ENCODE results near the gene EEF2K.
"Not testable (repeated sequence)": the region's sequence is repeated elsewhere in the genome, so short reads cannot be mapped to it uniquely, and the experiment has no call there.

EEF2K gene

DNA sequence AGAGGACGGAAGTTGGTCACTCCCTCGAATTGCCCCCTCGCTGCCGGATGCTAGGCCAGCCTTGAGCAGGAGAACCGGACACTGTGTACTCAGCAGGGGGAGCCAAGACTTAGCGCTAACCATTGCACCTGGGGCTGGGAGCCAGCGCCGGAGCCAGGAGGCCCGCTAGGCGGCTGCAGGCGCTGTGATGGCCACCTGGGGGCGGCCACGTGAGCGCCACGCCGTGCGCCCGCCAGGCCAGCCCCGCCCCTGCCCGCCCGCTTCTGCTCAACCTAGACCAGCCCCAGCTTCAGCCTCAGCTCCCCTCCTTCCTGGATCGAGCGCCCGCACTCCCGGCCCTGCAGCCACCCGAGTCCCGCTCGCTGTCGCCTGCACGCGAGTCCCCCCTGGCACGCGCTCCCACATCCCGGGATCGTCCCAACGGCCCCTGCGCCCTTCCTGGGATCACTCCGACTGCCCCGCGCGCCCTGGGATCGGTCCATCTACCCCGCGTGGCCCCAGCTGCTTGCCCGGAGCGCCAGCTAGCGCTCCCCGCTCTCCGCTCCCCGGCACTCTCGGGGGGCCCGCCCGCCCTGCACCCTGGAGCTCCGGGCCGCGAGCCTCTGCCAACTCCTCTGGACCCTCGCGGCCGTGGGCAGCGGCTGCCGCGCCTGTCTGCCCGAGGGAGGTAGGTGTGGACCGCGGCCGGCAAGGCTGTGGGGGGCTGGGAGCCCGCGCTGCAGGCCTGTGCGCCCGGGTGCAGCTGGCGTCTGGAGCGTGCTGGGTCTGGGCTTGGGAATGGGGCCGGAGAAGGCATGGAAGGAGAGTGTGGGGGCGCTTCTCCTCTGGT lies at the start of gene EEF2K:
TSS of gene EEF2K (plus strand) at position 266 of the 829 bp plus-strand sequence. CDS start 19,452 bp downstream, outside the sequence.
- DNase-seq: peak; percentile 85 to 91

DNA sequence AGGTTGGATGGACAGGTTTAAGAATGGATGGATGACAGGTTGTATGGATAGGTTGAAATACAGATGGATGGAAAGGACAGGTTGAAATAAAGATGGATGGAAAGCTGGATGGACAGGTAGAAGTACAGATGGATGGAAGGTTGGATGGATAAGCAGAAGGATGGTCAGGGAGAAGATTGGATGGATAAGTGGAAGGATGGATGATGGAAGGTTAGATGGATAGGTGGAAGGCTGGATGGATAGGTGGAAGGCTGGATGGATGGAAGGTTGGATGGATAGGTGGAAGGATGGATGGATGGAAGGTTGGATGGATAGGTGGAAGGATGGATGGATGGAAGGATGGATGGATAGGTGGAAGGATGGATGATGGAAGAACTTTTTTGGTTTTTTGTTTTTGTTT lies 44.7 kb upstream of the EEF2K start:
- DNase-seq: no peak

DNA sequence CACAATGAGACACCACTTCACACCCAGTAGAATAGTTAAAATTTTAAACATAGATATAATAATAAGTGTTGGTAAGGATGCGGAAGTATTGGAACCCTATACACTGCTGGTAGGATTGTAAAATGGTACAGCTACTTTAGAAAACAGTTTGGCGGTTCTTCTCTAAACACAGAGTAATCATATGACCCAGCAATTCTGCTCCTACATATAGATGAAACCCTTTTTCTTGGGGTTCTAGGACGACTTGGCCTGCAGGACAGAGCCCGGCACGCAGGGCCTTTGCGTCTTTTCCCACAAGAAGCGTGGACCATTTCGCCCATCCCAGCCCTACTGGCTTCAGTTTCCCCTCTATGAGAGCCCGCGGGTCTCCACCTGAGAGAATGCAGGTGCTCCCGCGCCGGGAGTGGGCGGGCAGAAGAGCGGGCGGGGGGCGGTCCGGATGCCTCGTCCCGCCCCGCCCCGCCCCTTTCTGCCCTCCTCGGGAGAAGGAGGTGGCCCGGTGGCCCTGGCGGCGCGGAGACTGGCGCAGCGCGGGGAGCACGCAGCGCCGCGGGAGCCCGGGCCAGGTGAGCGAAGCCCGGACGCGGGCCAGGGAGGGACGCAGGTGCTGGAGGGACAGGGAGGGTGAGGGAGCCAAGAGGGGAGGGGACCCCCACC lies 44.0 kb upstream of the EEF2K start, which contains the start of gene SDR42E2:
TSS of gene SDR42E2 (plus strand) at position 508 of the 657 bp plus-strand sequence. CDS start 3,077 bp downstream, outside the sequence.
- peak; percentile 44 to 59 for DNase-seq

DNA sequence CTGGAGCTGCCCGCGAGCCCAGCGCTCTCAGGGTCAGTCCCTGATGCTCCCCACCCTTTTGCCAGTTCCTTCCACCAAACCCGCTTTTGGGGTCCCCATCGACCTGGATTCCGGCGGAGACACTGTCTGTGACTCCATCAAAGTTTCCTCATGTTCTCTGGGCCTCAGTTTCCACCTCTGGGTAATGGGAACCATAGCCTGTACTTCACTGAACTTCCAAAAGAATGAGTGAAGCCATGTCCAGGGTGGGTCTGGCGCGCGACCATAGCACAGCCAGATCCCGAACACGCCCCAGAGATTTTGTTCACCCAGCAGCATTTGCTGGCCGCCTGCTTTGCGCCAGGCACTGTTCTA lies 43.4 kb upstream of the EEF2K start:
- DNase-seq: no peak

DNA sequence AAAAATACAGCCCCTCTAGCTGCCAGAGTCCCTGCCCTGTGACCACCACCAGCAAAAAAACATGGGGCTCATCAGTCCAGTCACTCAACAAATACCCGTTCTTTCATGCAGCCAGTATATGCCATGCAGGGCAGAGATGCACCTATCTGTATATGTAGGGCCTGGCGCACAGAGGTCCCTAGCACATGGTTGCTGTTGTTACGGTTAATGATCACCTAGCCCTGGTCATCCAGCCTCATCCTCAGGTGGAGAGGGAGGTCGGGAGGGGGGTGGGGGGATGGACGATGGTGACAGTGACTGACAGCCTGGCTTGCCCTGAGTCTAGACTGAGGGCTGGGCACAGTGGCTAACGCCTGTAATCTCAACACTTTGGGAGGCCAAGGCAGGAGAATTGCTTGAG lies 42.3 kb upstream of the EEF2K start:
- DNase-seq: no peak

DNA sequence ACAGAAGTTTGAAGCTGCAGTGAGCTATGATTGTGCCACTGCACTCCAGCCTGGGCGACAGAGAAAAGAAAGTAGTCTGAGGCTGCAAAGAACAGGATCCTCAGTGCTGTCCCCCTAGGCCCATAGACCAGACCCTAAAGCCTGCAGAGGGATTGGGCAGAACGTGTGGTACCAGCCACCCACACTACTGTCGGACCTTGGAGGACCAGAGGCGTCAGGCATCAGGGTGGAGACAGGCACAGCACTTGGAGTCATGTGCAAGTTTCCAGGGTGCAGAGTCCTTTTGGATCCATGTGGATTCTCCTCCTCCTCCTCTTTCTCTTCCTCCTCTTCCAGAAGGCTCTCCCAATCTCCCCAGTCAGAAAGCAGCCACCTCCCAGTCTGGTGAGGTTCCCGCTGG lies 41.6 kb upstream of the EEF2K start:
- DNase-seq: no peak

DNA sequence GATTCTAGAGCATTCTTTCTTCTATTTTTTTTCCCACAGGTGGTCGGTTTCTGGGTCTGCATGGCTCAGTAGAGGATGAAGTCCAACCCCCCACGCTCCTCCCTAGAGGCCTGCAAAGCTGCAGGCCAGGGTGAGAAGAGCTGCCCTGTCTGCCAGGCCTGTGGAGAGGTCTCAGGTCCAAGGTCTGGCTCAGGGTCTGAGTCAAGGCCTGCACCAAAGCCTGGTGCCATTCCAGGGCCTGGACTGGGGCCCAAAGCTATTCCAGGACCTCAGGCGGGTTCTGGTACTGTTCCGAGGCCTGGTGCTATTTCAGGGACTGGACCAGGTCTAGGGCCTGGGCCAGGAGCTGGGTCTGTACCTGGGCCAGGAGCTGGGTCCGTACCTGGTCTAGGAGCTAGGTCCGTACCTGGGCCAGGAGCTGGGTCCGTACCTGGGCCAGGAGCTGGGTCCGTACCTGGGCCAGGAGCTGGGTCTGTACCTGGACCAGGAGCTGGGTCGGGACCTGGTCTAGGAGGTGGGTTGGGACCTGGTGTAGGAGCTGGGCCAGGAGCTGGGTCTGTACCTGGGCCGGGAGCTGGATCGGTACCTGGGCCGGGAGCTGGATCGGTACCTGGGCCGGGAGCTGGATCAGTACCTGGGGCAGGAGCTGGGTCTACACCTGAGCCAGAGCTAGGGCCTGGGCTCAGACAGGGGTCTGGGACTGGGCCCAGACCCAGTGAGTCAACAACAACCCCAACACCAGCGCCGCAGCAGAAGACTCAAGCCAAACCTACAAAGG lies 40.4 kb upstream of the EEF2K start:
- DNase-seq: no peak

DNA sequence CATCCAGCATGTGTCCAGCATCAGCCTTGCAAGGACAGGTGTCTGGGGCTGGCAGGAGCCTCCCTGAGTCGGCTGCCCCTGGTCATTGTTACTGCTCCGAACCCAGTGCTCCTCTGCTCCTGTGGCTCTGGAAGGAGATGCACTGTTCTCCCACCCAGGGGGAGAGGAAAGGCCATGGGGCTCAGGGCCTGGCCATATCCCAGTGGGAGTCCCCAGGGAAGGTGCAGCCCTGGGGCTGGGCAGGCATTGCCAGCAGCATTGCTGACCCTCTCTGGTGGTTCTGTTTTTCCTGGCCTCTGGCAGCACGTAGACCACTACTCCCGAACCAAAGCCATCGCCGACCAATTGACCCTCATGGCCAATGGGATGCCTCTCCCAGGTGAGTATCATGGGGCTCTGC lies 34.1 kb upstream of the EEF2K start:
- no peak for DNase-seq

DNA sequence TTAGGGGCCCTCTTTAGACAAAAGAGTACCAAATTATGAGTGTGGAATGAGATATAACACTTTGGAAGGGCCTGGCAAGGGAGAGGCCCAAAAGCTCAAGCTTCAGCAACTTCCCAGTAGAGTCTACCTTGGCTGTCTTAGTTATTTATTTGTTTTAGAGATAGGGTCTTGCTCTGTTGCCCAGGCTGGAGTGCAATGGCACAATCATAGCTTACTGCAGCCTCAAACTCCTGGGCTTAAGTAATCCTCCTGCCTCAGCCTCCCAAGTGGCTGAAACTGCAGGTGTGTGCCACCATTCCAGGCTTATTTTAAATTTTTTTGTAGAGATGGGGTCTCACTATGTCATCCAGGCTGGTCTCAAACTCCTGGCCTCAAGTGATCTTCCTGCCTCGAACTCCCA lies 33.4 kb upstream of the EEF2K start:
- not testable (repeated sequence) for DNase-seq

DNA sequence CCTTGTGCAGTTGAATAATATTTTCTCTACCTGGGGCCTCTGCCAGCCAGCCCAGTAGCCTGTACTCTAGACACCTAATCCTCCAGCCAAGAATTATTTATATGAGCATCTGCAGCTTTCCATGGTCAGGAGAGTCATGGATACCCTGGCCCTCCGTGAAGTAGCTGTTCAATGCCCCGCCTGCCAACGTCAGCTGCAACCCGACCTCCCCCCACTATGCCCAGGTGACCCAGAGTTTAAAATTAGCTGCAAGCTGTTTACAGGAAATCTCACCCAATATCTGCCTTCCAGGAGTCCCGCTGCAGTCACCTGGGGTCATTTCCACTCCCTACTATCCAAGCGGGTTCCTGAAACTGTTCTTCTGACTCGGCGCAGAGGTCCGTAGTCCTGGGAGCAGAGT lies 31.4 kb upstream of the EEF2K start:
- DNase-seq: no peak

DNA sequence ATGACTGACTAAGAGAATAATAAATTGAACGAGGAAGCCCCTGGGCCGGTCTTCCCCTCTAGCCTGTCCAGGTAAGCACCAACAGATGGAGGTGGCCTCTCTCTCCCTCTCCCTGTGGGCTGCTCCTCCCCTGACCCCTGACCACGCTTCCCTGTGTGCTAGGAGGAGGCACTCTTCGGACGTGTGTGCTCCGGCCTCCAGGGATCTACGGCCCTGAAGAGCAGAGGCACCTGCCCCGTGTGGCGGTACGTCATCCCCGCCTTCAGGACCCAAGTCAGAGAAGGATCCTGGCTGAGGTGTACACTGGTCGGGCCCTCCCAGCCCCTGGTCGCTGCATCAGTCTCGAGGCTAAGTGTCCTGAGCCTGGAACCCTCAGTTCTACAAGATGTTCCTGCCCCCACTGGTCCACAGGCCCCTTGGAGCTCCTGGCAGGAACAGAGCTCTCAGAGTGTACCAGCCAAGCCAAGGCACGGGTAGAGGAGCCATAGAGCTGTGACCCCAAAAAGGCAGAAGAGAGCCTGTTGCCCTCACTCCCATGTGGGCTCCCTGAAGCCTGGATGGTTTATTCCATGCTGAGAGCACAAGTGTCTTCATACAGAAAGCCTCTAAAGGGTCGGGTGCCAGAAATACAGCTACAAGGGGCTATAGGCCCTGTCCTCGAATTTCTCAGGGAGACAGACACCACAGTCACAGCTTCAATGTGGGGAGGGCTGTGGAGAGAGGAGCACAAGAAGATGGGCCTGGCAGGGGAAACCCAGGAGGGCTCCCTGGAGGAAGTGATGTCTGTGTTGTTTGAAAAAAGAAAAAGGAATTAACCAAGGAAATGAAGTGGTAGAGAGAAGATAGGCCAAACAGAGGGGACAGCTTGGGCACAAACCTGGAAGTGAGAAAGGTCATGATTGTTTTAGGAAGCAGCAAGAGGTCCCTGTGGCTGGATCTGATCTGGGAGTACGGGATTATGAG lies 27.8 kb upstream of the EEF2K start:
- no peak for DNase-seq

DNA sequence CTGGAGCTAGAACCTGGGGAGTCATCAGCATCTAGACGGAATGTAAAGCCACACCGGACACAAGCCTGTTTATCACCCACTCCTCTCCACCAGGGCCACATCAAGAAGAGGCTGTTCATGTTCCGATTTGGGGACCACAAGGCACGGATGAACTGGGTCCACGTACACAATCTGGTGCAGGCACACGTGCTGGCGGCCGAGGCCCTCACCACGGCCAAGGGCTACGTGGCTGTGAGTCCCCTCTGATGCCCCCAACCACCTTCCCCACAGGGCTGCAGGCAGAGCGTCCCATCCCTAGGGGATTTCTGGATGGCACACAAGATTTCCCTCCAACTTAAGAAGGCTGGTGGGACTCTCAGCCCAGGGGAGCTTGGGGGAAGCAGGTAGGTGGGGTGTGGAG lies 24.7 kb upstream of the EEF2K start:
- no peak for DNase-seq

DNA sequence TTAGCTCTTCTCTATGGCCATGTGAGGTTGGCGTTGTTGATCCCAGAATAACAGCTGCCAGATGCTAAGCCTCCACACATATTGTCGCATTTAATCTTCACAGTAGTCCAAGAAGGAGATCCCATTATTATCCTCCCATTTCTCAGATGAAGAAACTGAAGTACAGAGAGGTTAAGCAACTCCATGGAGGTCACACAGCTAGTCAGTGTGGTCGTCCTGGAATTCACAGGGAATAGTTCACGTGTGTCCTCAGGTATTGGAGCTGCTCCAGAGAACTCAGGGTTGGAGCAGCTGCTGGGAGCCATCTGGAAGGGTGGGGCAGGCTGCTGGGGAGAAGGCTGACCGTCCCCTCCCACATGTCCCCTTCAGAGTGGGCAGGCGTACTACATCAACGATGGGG lies 24.2 kb upstream of the EEF2K start:
- DNase-seq: no peak

DNA sequence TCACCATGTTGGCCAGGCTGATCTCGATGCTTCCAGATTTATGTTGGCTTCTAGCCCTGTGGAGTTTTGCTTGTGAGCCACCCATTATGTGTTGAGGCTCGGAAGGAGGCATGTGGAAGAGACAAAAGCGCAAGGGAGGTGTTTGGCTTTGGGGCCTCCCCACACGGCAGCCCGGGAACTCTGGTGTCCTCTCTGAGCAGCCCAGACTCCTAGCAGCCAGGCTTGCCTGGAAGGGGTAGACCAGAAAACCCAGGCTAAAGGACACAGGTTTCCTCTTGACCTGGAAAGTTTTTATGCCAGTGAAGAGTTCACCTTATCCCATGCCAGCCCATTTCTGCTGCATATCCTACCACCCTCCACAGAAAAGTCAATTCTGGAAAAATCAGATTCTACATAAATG lies 22.7 kb upstream of the EEF2K start:
- DNase-seq: no peak

DNA sequence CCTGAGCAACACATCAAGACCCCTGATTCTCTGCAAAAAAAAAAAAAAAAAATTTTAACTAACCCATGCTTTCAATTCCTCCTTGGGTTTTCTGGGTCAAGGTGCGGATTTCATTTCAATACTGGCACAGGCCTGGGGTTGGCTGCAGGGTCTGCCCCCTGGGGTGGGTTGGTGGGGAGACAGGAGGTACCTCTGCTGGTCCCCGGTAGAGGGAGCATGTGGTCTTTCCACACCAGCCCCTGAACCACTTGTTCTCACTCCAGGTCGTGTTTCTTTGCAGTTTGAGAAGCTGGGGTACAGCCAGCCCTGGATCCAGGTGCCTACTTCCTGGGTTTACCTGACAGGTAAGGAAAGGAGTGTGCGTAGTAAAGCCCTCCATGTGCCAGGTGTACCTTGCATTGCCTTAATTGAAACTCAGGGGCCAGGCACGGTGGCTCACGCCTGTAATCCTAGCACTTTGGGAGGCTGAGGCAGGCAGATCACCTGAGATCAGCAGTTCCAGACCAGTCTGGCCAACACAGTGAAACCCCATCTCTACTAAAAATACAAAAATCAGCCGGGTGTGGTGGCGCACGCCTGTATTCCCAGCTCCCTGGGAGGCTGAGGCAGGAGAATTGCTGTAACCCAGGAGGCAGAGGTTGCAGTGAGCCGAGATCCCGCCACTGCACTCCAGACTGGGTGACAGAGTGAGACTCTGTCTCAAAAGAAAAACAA lies 22.0 kb upstream of the EEF2K start:
- no peak for DNase-seq

DNA sequence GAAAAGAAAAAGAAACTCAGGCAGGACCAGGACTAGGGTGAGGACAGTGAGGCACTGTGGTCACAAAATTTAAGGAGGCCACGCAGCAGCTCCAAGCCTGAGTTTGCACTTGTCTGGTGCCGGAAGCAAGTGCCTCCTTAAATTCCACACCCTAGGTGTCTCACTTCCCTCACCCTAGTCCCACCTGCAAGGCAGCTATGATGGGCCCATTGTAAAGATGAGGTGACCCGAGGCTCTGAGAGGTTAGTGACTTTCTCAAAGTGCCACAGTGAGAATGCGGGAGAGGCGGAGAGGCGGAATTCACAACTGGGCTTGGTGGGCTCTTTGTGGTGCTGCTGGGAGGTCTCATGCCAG lies 21.5 kb upstream of the EEF2K start:
- DNase-seq: no peak

DNA sequence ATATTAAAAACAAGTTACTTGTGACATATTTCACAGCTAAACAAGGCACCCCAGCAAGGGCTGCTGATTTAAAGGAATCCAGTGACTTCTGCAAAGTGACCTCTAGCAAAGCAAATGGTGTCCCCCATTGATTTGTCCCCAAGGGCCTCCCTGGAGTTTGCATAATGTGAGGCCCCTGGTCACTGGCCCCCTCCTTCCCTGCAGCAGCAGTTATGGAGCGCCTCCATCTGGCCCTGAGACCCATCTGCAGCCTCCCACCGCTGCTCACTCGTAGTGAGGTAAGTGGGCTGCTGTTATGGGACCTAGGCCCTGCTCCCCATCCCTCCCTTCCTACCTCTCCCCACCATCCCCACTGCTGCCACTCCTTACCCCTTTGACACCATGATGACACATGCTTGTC lies 19.6 kb upstream of the EEF2K start:
- DNase-seq: peak in 1 of 2 experiments; percentile 25

DNA sequence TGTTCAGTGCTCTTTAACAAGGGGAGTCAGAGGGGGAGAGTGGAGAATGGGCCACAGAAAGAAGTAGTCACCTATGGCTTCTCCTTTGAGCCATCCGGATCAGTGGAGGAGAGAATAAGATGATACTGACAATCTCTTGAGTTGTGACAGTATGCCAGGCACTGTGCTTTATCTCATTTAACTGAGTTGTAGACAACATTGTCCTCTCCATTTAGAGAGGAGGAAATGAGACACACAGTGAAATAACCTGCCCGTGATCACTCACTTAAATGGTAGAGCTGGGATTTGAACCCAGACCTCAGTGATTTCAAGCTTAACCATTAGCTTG lies 17.8 kb upstream of the EEF2K start:
- DNase-seq: no peak

DNA sequence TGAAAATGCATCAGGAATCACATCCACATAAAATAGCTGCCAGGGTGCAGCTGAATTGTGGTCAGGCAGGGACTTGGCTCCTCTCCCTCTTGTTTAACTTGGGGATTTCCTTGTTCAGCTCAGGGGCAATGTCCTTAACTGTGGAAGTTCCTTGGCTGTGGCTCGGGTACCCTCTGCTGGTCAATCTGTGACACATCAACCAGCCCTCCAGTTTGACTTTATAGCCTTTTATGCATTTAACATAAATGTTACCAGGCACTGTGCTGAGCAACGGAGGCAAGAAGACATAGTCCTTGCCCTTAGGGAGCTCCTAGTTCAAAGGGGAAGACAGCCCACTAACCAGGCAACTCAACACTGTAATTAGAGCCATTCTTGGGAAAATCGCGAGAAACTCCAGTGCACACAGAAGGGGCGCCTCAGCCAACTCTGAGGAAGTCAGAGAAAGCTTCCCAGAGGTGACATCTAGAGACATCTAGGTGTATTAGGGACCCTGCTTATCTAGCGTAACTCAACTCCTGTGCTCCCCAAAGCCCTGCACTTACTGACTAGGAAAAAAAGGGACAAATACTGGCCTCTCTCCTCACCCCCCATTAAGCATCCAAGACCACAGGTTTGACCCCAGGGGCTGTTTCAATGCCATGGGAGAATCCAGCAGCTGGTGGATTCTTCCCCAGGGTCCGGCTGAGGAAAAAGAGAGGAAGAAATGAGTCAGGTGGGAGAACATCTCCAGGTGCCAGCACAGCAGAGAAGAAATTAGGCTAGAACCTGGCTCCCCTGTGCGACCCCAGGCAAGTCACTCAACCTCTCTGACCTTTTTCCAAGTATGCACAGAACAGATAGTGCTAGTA lies 17.3 kb upstream of the EEF2K start:
- peak; percentile 66 to 72 for DNase-seq

DNA sequence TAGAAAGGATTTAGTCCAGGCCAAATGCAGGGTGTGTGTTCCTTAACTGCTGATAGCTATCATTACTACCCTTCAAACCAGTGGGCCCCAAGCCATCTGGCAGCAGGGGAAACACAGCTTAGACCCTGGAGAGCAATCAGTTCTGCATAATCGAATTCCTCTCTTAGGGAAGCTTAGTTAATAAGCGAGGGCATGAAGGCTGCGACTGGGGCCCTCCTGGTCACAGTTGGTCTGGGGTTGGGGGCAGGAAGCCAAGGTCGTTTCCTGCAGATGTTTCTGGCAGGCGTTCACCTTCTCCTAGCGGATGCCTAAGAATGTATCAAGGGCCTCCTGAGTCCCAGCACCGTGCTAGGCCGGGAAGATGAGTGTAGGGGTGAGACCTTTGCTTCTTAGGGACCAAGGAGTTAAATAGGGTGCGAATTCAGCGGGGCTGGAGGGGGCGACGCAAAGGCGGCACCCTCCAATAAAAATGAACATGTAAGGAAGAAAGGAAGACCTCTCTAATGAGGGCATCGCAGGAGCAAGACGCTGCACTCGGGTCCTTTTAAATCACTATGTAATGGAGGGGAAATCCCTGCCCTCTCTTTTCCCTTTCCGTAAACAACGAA lies 16.5 kb upstream of the EEF2K start:
- no peak for DNase-seq
